ENCODE results near the gene PHLDA2. TPM values are rescaled to one million over a fixed set of nuclear protein-coding genes. Genes with fewer than 3 reads are reported as not detected.

Gene PHLDA2
- total RNA-seq, 4 donors from 2014 or later = 7.0 to 26.4 (median 18.2) TPM

DNA sequence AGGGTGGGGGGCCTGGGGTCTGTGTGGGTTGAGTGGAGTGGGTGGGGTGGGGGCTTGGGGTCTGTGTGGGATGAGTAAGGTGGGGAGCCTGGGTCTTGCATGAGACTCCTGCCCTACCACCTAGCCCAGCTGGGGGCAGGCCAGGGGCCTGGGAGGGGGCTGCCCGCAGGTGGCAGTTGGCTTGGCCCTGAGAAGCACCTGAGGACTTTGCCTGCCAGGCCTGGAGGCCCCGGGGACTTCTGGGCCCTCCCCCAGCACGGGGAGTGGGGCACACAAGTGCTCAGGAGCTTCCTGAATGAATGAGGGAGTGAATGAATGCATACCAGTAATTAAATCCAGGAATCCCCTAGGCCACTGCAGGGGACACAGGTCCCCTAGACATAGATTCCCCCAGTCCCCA, 6.6 kb downstream of the PHLDA2 start:
- no peak overlapping the region for H3K4me3 ChIP-seq
- TF ChIP-seq POLR2AphosphoS5 (IDR thresholded peaks at IDR 0.05) = no peak
- TF ChIP-seq POLR2A (IDR thresholded peaks at IDR 0.05) = no peak
- TF ChIP-seq, protein P1, sequence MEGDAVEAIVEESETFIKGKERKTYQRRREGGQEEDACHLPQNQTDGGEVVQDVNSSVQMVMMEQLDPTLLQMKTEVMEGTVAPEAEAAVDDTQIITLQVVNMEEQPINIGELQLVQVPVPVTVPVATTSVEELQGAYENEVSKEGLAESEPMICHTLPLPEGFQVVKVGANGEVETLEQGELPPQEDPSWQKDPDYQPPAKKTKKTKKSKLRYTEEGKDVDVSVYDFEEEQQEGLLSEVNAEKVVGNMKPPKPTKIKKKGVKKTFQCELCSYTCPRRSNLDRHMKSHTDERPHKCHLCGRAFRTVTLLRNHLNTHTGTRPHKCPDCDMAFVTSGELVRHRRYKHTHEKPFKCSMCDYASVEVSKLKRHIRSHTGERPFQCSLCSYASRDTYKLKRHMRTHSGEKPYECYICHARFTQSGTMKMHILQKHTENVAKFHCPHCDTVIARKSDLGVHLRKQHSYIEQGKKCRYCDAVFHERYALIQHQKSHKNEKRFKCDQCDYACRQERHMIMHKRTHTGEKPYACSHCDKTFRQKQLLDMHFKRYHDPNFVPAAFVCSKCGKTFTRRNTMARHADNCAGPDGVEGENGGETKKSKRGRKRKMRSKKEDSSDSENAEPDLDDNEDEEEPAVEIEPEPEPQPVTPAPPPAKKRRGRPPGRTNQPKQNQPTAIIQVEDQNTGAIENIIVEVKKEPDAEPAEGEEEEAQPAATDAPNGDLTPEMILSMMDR (IDR thresholded peaks at IDR 0.05) = no peak
- TF ChIP-seq EP300 (IDR thresholded peaks at IDR 0.05) = no peak
- WGBS = no CpG with 5 or more reads among the region's 3 CpGs
- no peaks in the 10 kb centered on the region for H3K27me3 ChIP-seq
- no peak overlapping the region for H3K27ac ChIP-seq
- H3K36me3 ChIP-seq = no peaks in the 10 kb centered on the region
- DNase-seq (ENCODE audit: low spot score in 2 of 2) = no peak
- H3K9me3 ChIP-seq = no peaks in the 10 kb centered on the region
- H3K4me1 ChIP-seq = peaks cover 15% of the 10 kb centered on the region

DNA sequence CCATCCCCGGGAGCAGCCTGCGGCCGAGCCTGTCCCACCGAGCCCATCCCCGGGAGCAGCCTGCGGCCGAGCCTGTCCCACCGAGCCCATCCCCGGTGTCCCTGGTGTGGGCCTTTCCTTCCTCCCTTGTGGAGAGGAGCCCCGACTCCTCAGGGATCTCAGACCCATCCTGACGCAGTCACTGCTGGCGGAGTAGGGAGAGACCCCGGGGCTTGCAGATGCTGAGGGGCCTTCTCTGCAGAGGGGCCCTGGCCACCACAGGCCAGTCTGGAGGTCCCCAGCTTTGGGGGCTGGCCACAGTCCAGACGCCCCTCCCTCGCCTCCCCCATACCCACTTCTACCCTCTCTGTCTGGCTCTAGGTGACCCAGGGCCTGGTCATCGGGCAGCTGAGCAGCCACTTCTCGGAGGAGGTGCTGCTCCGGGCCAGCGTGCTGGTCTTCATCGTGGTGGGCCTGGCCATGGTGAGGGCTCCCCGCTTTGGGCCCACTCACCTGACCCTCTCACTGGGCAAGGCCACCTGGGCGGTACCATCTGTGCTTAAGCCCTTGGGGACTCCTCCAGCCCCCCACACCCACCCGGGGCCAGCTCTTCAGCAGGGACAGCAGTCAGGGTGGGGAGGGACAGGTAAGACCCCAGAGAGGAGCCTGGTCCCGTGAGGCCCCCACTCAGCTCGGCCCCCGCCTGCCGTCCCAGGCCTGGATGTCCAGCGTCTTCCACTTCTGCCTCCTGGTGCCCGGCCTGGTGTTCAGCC, 7.3 kb downstream of the PHLDA2 start:
- TF ChIP-seq EP300 (IDR thresholded peaks at IDR 0.05) (no peak), POLR2A (IDR thresholded peaks at IDR 0.05) (no peak), POLR2AphosphoS5 (IDR thresholded peaks at IDR 0.05) (no peak)
- TF ChIP-seq, protein P1 (IDR thresholded peaks at IDR 0.05) = no peak
- WGBS = 96% methylated on average over 9 of the region's 29 CpGs
- Histone ChIP-seq H3K4me1 (peaks cover 14% of the 10 kb centered on the region), H3K36me3 (no peaks in the 10 kb centered on the region), H3K9me3 (no peaks in the 10 kb centered on the region), H3K27ac (no peak overlapping the region), H3K27me3 (no peaks in the 10 kb centered on the region), H3K4me3 (no peak overlapping the region)
- DNase-seq (ENCODE audit: low spot score in 2 of 2) = no peak

DNA sequence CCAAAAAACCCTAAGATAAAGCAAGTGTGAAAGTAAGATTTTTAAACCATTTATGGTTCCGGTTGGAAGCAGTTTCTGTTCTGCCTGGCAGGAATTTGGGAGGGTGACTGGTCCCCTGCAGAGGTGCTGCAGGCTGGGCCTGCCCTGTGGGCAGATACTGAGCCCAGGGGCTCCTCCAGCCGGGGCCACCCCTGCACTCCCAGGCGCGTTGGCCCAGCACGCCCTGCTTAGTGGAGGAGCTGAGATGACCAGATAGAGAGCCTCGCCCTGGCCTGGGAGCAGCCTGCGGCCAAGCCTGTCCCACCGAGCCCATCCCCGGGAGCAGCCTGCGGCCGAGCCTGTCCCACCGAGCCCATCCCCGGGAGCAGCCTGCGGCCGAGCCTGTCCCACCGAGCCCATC, 8.0 kb downstream of the PHLDA2 start:
- 88% methylated on average over 9 of the region's 16 CpGs for WGBS
- TF ChIP-seq, protein P1 (IDR thresholded peaks at IDR 0.05) = no peak
- TF ChIP-seq POLR2AphosphoS5 (IDR thresholded peaks at IDR 0.05) = no peak
- TF ChIP-seq POLR2A (IDR thresholded peaks at IDR 0.05) = no peak
- no peak for TF ChIP-seq EP300 (IDR thresholded peaks at IDR 0.05)
- Histone ChIP-seq H3K36me3 (no peaks in the 10 kb centered on the region), H3K4me3 (no peak overlapping the region), H3K27me3 (no peaks in the 10 kb centered on the region), H3K4me1 (peaks cover 14% of the 10 kb centered on the region), H3K27ac (no peak overlapping the region), H3K9me3 (no peaks in the 10 kb centered on the region)
- DNase-seq (ENCODE audit: low spot score in 2 of 2) = no peak

DNA sequence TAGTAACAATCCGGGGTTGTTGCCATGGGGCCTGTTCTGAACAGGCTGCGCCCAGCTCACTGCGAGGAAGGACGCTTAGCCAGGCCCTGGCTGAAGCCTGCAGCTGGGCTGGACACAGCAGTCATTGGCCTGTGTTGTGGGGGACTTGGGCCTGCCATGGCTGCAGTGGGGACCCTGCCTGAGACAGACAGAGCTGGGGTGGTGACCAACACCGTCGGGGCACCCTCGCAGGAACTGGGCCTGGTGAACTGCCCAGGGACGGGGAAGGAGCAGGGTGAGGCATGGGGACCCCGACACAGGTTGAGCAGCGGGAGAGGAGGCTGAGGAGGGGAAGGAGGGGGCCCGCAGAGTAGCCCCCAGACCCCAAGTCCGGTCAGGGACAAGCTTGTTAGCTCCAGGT, 8.9 kb downstream of the PHLDA2 start:
- no peak for DNase-seq (ENCODE audit: low spot score in 2 of 2)
- Histone ChIP-seq H3K27me3 (no peaks in the 10 kb centered on the region), H3K27ac (no peak overlapping the region), H3K4me3 (no peak overlapping the region), H3K9me3 (no peaks in the 10 kb centered on the region), H3K36me3 (no peaks in the 10 kb centered on the region), H3K4me1 (peaks cover 14% of the 10 kb centered on the region)
- TF ChIP-seq EP300 (IDR thresholded peaks at IDR 0.05) (no peak), POLR2AphosphoS5 (IDR thresholded peaks at IDR 0.05) (no peak), POLR2A (IDR thresholded peaks at IDR 0.05) (no peak)
- TF ChIP-seq, protein P1 (IDR thresholded peaks at IDR 0.05) = no peak
- WGBS = 90% methylated on average over 12 of the region's 12 CpGs

DNA sequence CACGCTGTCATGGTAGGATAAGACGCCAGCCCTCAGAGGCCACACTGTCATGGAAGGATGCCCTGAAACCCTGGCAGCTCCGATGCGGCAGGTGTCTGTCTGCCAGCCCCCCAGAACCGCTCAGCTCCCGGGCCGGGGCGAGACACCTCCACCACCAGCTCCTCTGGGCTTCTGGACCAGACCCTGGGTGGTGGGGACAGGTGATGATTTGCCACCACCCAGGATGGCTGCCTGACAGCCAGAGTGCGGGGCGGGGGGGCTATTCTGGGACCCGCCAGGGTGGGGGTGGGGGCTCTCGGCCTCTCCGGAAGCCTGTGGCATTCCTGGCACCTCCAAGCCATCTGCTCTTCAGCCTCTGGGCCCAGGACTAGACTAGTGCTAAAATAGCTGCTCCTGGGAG, 9.4 kb downstream of the PHLDA2 start:
- no peak for DNase-seq (ENCODE audit: low spot score in 2 of 2)
- H3K36me3 ChIP-seq = no peaks in the 10 kb centered on the region
- 100% methylated on average over 1 of the region's 13 CpGs for WGBS
- H3K9me3 ChIP-seq = no peaks in the 10 kb centered on the region
- peaks cover 11% of the 10 kb centered on the region for H3K4me1 ChIP-seq
- TF ChIP-seq POLR2AphosphoS5 (IDR thresholded peaks at IDR 0.05) = no peak
- no peak for TF ChIP-seq EP300 (IDR thresholded peaks at IDR 0.05)
- TF ChIP-seq POLR2A (IDR thresholded peaks at IDR 0.05) = no peak
- TF ChIP-seq, protein P1 (IDR thresholded peaks at IDR 0.05) = no peak
- no peaks in the 10 kb centered on the region for H3K27me3 ChIP-seq
- H3K27ac ChIP-seq = no peak overlapping the region
- H3K4me3 ChIP-seq = no peak overlapping the region

Measured in suprapubic skin (tissue), 4 donors.